Tibial nerve (tissue), 4 donors: Measurements from ENCODE around the gene ARHGEF4. TPM values are rescaled to one million over a fixed set of nuclear protein-coding genes. Genes with fewer than 3 reads are reported as not detected.

Experiments
- DNase-seq, 2 donors: peaks; one replicate each; pipeline ENCODE4 v3.0.0-alpha.2; 2019; ENCODE audit warnings: low spot score in 2 of 2
- H3K27ac ChIP-seq, 4 donors: fragments of 200-600 bp; sonication (generic) in 3 of 4; one replicate each; pipeline ENCODE4 v1.5.1; 2017 to 2019; ENCODE audit warnings: mild to moderate bottlenecking in 1 of 4
- H3K27me3 ChIP-seq, 2 donors: fragments of 200-600 bp; sonication (generic) in 1 of 2; one replicate each; pipeline versions ENCODE4 v1.5.1 to v1.6.0; 2017 to 2019
- H3K36me3 ChIP-seq, 3 donors: fragments of 200-600 bp; sonication (generic); one replicate each; pipeline ENCODE4 v1.5.1; 2018 to 2019
- H3K4me1 ChIP-seq, 4 donors: fragments of 200-600 bp; sonication (generic) in 3 of 4; one replicate each; pipeline ENCODE4 v1.5.1; 2017 to 2019
- H3K4me3 ChIP-seq, 4 donors: fragments of 200-600 bp; sonication (generic) in 3 of 4; one replicate each; pipeline ENCODE4 v1.5.1; 2017 to 2019; ENCODE audit warnings: mild to moderate bottlenecking in 1 of 4, moderate library complexity in 1 of 4
- H3K9me3 ChIP-seq, 4 donors: fragments of 200-600 bp; sonication (generic) in 3 of 4; one replicate each; pipeline ENCODE4 v1.5.1; 2017 to 2019
- EP300 ChIP-seq, 2 donors: sonication (generic); formaldehyde crosslinking; IDR thresholded peaks; one replicate each; pipeline ENCODE4 v1.6.1; 2017; ENCODE audit warnings: antibody characterized with exemption in 2 of 2, mild to moderate bottlenecking in 1 of 2
- POLR2A ChIP-seq, 2 donors: fragments of 450-650 bp; IDR thresholded peaks; one replicate each; pipeline ENCODE4 v1.6.1; 2017; ENCODE audit warnings: antibody characterized with exemption in 2 of 2, mild to moderate bottlenecking in 2 of 2, moderate library complexity in 2 of 2
- WGBS, 2 donors: methylation state at CpG; one replicate each; pipeline ENCODE4 v1.1.5; 2018; 5-methylcytosine and 5-hydroxymethylcytosine counted together
- total RNA-seq, 4 donors: library from RNA; depleted of rRNA; stranded (reverse); fragments of >200 nt; gene quantifications; one replicate each; pipeline ENCODE4 v1.1.0, GENCODE V29; 2016
- TF ChIP-seq, protein P1 (sequence below), 5 experiments: fragments of 200-600 bp in 3 of 5; fragments of 450-650 bp in 2 of 5; sonication (generic) in 3 of 5; IDR thresholded peaks; one replicate each; pipeline ENCODE4 v1.5.1; 2016 to 2019; ENCODE audit warnings: antibody characterized with exemption in 5 of 5, mild to moderate bottlenecking in 3 of 5, moderate library complexity in 2 of 5

Gene ARHGEF4
- total RNA-seq, 4 donors from 2014 or later, result 16.3 to 50.7 (median 23.3) TPM

DNA sequence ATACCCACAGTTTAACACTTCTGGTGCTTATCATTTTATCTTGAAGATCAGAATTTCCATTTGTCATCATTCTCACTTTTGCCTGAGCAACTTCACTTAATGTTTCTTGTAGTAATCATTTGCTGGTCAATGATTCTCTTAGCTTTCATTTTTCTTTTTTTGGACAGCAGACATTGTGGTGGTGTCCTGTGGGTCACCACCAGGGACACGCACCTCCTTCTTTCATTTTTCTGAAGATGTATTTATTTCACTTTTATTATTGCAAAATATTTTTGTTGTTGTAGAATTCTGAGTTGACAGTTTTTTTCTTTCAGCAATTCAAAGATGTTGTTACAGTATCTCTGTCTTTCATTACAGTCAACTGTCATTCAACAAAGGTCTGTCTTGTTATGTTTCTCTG lies 172.3 kb downstream of the ARHGEF4 start:
- Histone ChIP-seq H3K9me3 (no peaks in the 10 kb centered on the region), H3K4me1 (no peaks in the 10 kb centered on the region), H3K4me3 (no peak overlapping the region), H3K36me3 (no peaks in the 10 kb centered on the region), H3K27ac (no peak overlapping the region), H3K27me3 (no peaks in the 10 kb centered on the region)
- 74 to 97% methylated on average over 1 of the region's 1 CpG for whole genome bisulfite sequencing, 2 donors
- no peak for DNase-seq
- TF ChIP-seq EP300 (IDR thresholded peaks at IDR 0.05) (no peak), POLR2A (IDR thresholded peaks at IDR 0.05) (no peak)
- TF ChIP-seq, protein P1, sequence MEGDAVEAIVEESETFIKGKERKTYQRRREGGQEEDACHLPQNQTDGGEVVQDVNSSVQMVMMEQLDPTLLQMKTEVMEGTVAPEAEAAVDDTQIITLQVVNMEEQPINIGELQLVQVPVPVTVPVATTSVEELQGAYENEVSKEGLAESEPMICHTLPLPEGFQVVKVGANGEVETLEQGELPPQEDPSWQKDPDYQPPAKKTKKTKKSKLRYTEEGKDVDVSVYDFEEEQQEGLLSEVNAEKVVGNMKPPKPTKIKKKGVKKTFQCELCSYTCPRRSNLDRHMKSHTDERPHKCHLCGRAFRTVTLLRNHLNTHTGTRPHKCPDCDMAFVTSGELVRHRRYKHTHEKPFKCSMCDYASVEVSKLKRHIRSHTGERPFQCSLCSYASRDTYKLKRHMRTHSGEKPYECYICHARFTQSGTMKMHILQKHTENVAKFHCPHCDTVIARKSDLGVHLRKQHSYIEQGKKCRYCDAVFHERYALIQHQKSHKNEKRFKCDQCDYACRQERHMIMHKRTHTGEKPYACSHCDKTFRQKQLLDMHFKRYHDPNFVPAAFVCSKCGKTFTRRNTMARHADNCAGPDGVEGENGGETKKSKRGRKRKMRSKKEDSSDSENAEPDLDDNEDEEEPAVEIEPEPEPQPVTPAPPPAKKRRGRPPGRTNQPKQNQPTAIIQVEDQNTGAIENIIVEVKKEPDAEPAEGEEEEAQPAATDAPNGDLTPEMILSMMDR (IDR thresholded peaks at IDR 0.05), result no peak

DNA sequence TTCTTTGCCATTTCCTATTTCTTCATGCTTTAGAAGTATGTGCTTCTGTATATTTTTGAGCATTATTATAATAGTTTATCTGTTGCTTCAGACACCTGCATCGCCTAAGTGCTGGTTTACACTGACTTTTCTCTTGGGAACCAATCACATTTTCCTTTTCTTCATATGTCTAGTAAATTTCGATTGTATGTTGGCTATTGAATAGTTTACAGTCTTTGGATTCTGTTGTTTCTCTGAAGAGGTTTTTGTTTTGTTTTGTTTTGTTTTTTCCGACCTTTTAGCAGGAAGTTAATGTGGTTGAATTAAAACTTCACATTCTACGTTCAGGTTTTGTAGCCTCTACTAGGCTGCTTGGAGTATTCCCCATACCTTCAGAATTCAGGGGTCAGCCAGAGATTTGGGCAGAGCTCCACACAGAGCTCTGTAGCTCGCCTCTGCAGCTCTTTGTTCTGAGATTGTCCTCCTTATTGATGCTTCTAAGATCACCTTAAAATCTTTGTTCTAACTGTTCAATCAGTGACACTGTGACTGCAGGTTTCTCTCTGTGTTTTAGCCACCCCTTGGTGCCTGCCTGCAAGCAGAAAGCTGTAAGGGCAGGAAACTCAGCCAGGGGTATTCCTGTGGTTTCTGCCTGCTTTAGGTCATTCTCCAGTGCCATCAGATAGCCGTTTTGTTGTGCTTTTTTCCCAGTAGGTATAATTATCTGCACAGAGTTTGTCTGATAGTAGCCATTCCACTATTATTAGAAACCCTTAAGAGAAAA lies 173.2 kb downstream of the ARHGEF4 start:
- Histone ChIP-seq H3K36me3 (no peaks in the 10 kb centered on the region), H3K4me3 (no peak overlapping the region), H3K27ac (no peak overlapping the region), H3K27me3 (no peaks in the 10 kb centered on the region), H3K9me3 (no peaks in the 10 kb centered on the region), H3K4me1 (no peaks in the 10 kb centered on the region)
- TF ChIP-seq EP300 (IDR thresholded peaks at IDR 0.05) (no peak), POLR2A (IDR thresholded peaks at IDR 0.05) (no peak)
- TF ChIP-seq, protein P1 (IDR thresholded peaks at IDR 0.05), result no peak
- no peak for DNase-seq
- WGBS, 2 donors, result 66 to 69% methylated on average over 6 of the region's 6 CpGs

DNA sequence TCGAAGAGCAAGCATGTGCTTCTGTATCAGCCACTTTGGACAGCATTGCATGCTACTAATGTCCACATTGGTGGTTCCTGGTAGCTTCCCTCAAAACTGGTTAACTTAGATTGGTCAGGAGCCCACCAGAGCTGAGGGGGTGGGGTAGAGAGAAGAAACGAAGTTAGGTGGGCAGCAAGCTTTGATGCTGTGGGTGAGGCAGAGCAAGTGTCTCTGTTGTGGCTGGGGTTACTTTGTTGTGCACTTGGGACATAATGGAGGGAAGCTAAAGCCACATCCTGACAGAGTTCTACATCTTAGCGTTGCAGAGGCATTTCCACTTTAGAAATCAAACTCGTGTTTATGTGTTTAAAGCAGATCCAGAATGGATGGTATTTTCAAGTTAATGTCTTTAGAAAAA lies 173.9 kb downstream of the ARHGEF4 start:
- TF ChIP-seq POLR2A (IDR thresholded peaks at IDR 0.05) (no peak), EP300 (IDR thresholded peaks at IDR 0.05) (no peak)
- TF ChIP-seq, protein P1 (IDR thresholded peaks at IDR 0.05), result no peak
- Histone ChIP-seq H3K27ac (no peak overlapping the region), H3K36me3 (no peaks in the 10 kb centered on the region), H3K4me3 (no peak overlapping the region), H3K4me1 (no peaks in the 10 kb centered on the region), H3K9me3 (no peaks in the 10 kb centered on the region), H3K27me3 (no peaks in the 10 kb centered on the region)
- DNase-seq, result no peak
- 75 to 86% methylated on average over 4 of the region's 4 CpGs for WGBS, 2 donors

DNA sequence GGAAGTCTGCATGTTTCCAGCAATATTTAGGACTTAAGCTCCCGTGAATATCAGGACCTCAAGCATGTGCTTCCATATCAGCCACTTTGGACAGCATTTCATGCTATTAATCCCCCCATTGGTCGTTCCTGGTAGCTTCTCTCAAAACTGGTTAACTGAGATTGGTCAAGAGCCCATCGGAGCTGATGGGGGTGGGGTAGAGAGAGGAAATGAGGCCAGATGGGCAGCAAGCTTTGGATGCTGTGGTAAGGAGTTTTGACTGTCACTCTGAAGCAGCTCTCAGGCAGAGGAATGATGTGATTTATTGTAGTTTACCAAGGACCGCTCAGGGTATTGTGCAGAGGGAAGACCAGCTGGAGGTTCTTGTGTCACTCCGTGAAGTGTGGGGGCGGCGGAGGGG lies 174.8 kb downstream of the ARHGEF4 start:
- TF ChIP-seq POLR2A (IDR thresholded peaks at IDR 0.05) (no peak), EP300 (IDR thresholded peaks at IDR 0.05) (no peak)
- TF ChIP-seq, protein P1 (IDR thresholded peaks at IDR 0.05), result no peak
- Histone ChIP-seq H3K27ac (no peak overlapping the region), H3K36me3 (no peaks in the 10 kb centered on the region), H3K4me3 (no peak overlapping the region), H3K4me1 (no peaks in the 10 kb centered on the region), H3K9me3 (no peaks in the 10 kb centered on the region), H3K27me3 (no peaks in the 10 kb centered on the region)
- no peak for DNase-seq
- WGBS, 2 donors, result 61 to 63% methylated on average over 7 of the region's 7 CpGs

DNA sequence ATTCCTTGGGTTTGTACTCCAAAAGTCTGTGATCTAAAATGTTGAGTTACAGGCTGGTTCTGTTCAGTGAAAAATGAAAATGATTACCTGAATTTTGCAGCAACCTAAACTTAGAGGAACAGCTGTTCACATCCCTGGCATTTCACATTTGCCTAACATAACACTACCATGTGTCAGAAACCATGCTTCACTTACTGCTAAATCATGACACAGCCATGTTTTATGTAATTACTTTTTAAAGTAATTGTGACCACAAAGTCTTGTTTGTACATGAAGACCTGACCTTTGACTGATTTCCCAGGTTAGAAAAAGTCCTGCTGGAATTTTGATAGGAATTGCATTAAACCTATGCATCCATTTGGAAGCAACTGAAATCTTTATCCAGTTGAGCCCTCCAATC lies 177.4 kb downstream of the ARHGEF4 start:
- no peak for TF ChIP-seq POLR2A (IDR thresholded peaks at IDR 0.05)
- TF ChIP-seq, protein P1 (IDR thresholded peaks at IDR 0.05), result no peak
- TF ChIP-seq EP300 (IDR thresholded peaks at IDR 0.05), result no peak
- H3K4me3 ChIP-seq, result no peak overlapping the region

More for the DNA sequence above, 177.4 kb downstream of the ARHGEF4 start:
- Histone ChIP-seq H3K27ac (no peak overlapping the region), H3K36me3 (no peaks in the 10 kb centered on the region), H3K27me3 (no peaks in the 10 kb centered on the region), H3K4me1 (peaks cover 0 to 13% (median 4%) of the 10 kb centered on the region in 4 donors), H3K9me3 (no peaks in the 10 kb centered on the region)
- DNase-seq, result no peak
